Inflammatory macrophage (primary cell): ENCODE results near the gene ELP2.

Experiments
- DNase-seq, 2 donors: peaks; one replicate each; pipeline ENCODE4 v3.0.0-alpha.2; 2020 to 2022

ELP2 gene

GRCh38 chr18:36126668-36127067 is 3.0 kb upstream of the ELP2 start:
- no peak for DNase-seq

- no peak for DNase-seq
These were observed 1.7 kb upstream of the ELP2 start for GRCh38 chr18:36127836-36128529.

GRCh38 chr18:36128530-36128870 is 1.2 kb upstream of the ELP2 start:
- no peak for DNase-seq

GRCh38 chr18:36128907-36129299 is 796 bp upstream of the ELP2 start:
- DNase-seq, result no peak

- peak in 1 of 2 donors; percentile 6 for DNase-seq
These were observed 536 bp downstream of the ELP2 start for GRCh38 chr18:36130039-36130831.

- DNase-seq, result no peak
These were observed 1.4 kb downstream of the ELP2 start for GRCh38 chr18:36130883-36131653.

GRCh38 chr18:36131692-36132483 is 2.2 kb downstream of the ELP2 start:
- DNase-seq, result no peak

- no peak for DNase-seq
These were observed 3.1 kb downstream of the ELP2 start for GRCh38 chr18:36132756-36133155.

- no peak for DNase-seq
These were observed 5.6 kb downstream of the ELP2 start for GRCh38 chr18:36135264-36135663.

GRCh38 chr18:36139245-36139644 is 9.5 kb downstream of the ELP2 start:
- DNase-seq, result no peak

GRCh38 chr18:36141576-36141975 is 11.9 kb downstream of the ELP2 start:
- DNase-seq, result no peak

GRCh38 chr18:36142751-36143150 is 13.1 kb downstream of the ELP2 start:
- no peak for DNase-seq

- no peak for DNase-seq
These were observed 13.7 kb downstream of the ELP2 start for GRCh38 chr18:36143391-36143790.

- DNase-seq, result no peak
These were observed 20.0 kb downstream of the ELP2 start for GRCh38 chr18:36149514-36150289.

GRCh38 chr18:36152781-36153180 is 23.1 kb downstream of the ELP2 start:
- DNase-seq, result no peak

- DNase-seq, result no peak
These were observed 23.5 kb downstream of the ELP2 start for GRCh38 chr18:36153203-36153602.

GRCh38 chr18:36153771-36154170 is 24.1 kb downstream of the ELP2 start:
- DNase-seq, result no peak

- no peak for DNase-seq
These were observed 26.4 kb downstream of the ELP2 start for GRCh38 chr18:36155851-36156757.

GRCh38 chr18:36157441-36157840 is 27.7 kb downstream of the ELP2 start:
- DNase-seq, result no peak

- DNase-seq, result no peak
These were observed 28.7 kb downstream of the ELP2 start for GRCh38 chr18:36158266-36158867.
